Measurements from ENCODE around the gene NLRC5.
A peak's percentile ranks its signal among the peaks of the same experiment; 100 is the strongest.
"Not testable (repeated sequence)": the region's sequence is repeated elsewhere in the genome, so short reads cannot be mapped to it uniquely, and the experiment has no call there.

NLRC5 gene

GRCh38 chr16:56961386-56961785 is 28.0 kb upstream of the NLRC5 start:
- no peak for DNase-seq

DNA sequence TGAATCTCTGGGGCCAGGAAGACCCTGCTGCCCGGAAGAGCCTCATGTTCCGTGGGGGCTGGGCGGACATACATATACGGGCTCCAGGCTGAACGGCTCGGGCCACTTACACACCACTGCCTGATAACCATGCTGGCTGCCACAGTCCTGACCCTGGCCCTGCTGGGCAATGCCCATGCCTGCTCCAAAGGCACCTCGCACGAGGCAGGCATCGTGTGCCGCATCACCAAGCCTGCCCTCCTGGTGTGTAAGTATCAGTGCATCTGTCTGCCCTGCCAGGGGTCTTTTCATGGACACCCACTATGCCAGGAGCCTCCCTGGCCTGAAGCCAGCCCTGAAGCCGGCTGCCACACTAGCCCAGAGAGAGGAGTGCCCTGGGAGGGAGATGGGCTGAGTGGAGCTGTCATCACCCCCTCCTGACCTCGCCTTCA is 27.5 kb upstream of the NLRC5 start, which contains the start of gene CETP:
TSS of gene CETP (plus strand) at position 100 of the 431 bp plus-strand sequence. CDS start at position 130, 30 bp downstream.
- DNase-seq, result no peak

DNA sequence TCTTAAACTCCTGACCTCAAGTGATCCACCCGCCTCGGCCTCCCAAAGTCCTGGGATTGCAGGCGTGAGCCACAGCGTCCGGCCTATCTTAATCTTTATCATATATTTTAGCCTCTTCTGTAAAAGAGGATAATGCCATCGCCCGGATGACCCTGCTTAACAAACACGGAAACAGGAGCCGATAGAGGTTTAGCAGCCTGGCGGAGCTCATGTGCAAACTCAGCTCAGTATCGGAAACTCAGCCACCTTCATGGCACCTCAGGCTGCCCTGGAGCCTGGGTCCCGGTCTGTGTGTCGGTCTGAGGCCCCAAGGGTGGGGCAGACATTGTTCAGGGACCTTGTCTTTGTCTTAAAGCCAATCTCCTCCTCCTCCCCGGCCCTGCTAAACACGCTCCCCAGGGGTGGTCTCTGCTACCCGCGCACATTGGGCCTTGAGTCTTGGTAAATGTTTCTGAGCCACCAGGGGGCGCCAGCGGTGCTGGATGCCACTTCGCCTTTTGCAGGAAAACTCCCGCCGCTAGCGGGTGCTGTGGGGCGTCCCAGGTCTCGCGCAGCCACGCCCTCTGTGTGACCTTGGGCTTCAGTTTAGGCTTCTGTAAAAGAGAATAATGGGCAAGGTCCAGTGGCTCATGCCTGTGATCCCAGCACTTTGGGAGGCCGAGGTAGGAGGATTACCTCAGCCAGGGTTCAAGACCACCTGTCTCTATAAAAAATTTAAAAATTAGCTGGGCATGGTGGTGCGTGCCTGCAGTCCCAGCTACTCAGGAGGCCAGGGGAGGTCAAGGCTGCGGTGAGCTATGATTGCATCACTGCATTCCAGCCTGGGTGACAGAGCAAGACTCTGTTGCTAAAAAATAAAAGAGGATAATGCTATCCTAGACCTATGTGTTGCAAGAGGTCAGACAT is 24.9 kb upstream of the NLRC5 start:
- DNase-seq, result peak in 1 of 2 donors; percentile 50

- no peak for DNase-seq
These were observed 23.9 kb upstream of the NLRC5 start for GRCh38 chr16:56965149-56966092.

- DNase-seq, result no peak
These were observed 23.3 kb upstream of the NLRC5 start for GRCh38 chr16:56966093-56966475.

DNA sequence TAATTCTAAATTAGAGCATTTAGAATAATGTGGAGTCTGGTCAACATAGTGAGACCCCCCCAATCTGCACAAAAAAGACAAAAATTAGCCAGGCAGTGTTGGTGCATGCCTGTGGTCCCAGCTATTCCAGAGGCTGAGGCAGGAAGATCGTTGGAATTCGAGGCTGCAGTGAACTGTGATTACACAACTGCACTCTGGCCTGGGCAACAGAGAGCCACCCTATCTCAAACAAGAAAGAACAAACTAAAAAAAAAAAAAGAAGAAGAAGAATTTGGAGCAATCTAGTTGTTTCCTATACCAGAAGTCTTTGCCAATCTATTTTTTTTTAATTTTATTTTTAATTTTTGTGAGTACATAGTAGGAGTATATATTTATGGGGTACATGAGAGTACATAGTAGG is 21.6 kb upstream of the NLRC5 start:
- no peak for DNase-seq

DNA sequence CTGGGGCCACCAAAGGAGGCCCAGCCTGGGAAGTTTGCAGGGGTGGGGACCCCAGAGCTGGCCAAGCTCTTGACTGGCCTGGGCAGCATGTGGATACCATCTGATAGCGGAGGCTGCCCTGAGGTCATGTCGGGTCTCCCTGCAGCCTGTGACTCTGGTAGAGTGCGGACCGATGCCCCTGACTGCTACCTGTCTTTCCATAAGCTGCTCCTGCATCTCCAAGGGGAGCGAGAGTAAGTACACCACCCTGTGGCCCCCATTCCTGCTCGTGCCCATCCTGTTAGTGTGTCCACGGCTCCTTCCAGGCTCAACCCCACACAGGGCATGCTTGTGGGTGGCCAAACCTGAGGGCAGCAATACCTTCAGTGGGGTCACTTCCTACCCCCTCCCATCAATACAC is 19.6 kb upstream of the NLRC5 start:
- no peak for DNase-seq

GRCh38 chr16:56970934-56971767 is 18.2 kb upstream of the NLRC5 start:
- DNase-seq, result no peak

GRCh38 chr16:56971768-56972043 is 17.7 kb upstream of the NLRC5 start:
- DNase-seq, result no peak

DNA sequence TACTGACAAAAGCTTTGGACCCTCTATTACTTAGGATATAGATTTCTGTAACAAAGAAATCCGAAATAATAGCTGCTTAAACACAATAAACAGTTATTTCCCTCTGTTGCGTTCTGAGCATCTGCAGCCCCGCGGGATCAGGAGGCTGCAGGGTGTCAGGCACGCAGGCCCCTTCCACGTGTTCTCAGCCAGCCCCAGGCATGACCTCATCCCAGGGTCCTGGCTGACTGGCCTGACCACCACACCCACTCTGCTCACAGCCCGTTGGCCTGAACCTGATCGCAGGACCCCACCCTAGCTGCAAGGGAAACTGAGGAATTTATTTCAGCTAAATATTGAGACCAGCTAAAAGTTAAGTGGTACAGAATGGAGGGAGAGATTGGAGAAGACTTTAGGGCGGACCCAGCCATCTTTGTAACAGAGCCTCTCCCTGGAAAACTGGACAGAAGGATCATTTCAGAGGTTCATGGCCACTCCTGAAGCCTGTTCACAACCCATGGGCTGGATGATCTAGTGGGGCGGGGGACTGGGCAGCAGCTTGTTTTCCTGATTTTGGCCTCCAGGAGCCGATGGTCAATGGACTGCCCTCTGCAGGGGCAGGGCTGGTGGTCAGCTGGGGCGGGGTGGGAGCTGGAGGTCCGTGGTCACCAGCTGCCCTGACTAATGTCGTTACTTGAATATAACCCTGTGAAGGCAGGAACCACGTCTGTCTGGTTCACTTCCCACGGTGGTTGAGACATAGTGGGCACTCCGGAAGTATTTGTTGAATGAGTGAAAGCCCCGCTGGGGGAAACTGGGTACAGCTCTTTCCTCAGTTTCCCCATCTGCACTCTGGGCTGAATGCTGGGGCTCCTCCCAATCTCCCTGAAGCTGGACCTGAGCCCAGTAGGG is 16.7 kb upstream of the NLRC5 start:
- no peak for DNase-seq

GRCh38 chr16:56973294-56973689 is 16.1 kb upstream of the NLRC5 start:
- no peak for DNase-seq

GRCh38 chr16:56973899-56974298 is 15.5 kb upstream of the NLRC5 start:
- DNase-seq, result not testable (repeated sequence)

DNA sequence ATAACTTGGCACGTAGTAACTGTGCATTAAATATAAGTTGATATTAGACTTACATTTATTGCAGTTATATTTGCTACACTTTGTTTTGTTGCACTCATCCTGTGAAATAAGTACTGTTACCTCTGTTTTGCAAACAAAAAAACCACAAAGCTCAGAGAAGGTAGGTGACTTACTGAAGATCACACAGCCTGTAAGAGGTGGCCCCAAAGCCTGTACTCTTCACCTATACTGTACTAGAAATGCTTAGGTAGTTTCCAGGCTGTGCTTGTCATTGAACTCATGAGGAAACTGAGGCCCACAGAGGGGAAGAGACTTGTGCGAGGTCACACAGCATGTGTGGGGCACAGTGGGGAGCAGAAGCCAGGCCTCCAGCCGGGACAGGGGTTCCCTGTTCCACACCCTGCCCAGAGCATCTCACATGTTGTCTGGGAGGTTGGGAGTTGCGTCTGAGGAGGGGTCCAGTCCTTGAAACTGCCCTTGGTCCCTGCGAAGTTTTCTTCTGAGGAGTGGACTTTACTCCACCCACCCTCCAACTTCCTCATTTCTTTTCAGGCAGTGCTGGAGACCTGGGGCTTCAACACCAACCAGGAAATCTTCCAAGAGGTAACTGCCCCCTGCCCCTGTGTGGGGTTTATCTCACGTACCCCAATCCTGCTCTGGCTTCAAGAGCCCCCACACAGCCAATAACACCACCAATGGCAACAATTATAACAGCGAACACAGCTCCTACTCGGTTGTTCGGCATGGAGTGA is 14.6 kb upstream of the NLRC5 start:
- DNase-seq, result no peak

GRCh38 chr16:56975714-56976113 is 13.6 kb upstream of the NLRC5 start:
- no peak for DNase-seq

- DNase-seq, result no peak
These were observed 12.1 kb upstream of the NLRC5 start for GRCh38 chr16:56977216-56977615.

GRCh38 chr16:56977823-56978430 is 11.4 kb upstream of the NLRC5 start:
- no peak for DNase-seq

GRCh38 chr16:56980201-56980535 is 9.2 kb upstream of the NLRC5 start:
- no peak for DNase-seq

GRCh38 chr16:56980792-56981724 is 8.3 kb upstream of the NLRC5 start:
- no peak for DNase-seq

DNA sequence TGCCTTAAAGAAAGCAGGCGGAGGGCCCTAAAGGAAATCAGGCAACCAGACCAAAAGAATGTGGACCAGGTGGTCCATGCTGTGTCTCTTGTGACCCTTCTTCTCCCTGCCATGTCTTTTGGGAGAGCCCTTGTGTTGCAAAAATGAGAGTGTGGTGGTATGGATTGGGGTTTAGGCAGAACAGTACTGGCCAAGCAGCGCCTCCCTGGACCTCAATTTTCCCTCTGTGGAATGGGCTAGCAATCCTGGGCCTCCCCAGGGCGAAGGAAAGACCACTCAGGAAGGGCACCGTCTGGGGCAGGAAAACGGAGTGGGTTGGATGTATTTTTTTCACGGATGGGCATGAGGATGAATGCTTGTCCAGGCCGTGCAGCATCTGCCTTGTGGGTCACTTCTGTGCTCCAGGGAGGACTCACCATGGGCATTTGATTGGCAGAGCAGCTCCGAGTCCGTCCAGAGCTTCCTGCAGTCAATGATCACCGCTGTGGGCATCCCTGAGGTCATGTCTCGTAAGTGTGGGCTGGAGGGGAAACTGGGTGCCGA is 7.6 kb upstream of the NLRC5 start:
- DNase-seq, result no peak
